HG03139 (cell line): ENCODE measurements around the gene ZCCHC9.
A peak's percentile ranks its signal among the peaks of the same experiment; 100 is the strongest.
"Not testable (repeated sequence)": the region's sequence is repeated elsewhere in the genome, so short reads cannot be mapped to it uniquely, and the experiment has no call there.

Experiments used
- ATAC-seq: cut with Tn5 transposase; IDR thresholded peaks from one replicate; pipeline ENCODE4 v1.9.1; 2021; ENCODE audit not compliant: unreplicated experiment

ZCCHC9 gene, protein sequence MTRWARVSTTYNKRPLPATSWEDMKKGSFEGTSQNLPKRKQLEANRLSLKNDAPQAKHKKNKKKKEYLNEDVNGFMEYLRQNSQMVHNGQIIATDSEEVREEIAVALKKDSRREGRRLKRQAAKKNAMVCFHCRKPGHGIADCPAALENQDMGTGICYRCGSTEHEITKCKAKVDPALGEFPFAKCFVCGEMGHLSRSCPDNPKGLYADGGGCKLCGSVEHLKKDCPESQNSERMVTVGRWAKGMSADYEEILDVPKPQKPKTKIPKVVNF

DNA sequence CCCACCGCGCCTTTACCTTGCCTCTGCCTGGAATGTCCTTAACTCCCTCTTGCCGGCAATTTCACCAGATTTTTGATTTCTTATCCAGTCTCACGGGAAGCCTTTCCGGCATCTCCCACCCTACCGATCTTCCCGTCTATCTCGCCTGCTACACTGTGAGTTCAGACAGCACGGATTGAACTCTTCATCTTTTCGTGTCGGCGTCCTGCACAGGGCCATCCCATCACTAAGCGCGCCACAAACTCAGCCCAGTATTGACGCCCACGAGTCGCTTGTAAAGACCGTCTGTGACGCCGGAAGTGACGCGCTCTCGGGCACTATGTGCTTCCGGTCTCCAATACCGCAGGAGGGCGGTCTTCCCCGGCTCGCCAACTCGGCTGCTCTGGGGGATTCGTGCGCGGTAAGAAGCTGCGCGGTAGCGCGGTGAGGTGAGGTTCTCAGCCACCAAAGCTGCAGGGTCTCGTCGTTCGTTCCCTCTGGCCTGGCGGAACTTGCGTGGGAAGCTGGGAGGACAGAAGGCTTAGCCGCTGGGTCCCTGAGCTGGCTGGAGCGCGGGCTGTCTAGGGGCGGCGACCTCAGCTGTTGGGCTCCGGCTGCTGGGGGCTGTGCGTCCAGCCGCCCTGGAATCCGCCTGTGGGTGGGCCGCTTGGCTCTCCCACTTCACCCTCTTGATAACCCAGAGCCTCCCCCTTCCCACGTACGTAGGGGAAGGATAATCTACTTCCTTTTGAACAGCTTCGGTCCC, at the start of gene ZCCHC9:
TSS of gene ZCCHC9 (plus strand) at position 317 of the 745 bp plus-strand sequence. CDS start 3,171 bp downstream, outside the sequence.
- peak; percentile 97 for ATAC-seq

DNA sequence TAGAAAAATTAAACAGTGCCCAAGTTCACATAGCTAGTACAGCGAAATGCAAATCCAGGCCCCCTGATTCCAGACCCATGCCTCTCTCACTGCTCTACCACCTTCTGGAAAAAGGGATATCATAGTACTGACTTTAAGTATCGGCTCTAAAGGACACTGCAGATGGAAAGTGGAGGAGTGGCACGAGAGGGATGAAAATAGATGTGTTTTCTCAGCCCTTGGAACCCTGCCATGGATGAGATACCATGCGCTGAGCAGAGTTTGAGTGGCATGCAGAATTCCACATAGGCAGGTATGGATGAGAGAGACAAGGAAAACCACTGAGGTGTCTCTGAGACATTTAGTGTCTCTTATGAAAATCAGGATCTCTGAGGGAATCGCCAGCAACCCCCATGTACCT, 49.5 kb upstream of the ZCCHC9 start:
- no peak for ATAC-seq

DNA sequence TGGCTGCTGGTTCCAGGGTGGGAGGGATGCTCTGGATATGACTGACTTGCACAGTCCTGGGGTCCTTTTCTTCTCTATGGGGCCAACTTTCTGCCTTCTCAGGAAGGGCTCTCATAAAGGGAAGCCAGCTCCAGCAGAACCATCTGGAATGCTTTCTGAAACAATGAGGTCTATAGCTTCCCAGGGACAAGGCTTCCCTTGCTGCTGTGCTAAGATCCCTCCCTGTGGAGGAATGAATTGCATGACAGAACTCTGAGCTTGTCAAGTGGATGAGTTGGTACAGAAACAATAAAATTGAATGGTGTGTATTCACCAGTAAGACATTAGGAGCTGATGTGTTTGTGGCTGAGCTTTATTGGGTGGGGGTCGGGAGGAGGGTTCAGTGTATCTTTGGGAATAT, 48.5 kb upstream of the ZCCHC9 start:
- ATAC-seq = no peak

DNA sequence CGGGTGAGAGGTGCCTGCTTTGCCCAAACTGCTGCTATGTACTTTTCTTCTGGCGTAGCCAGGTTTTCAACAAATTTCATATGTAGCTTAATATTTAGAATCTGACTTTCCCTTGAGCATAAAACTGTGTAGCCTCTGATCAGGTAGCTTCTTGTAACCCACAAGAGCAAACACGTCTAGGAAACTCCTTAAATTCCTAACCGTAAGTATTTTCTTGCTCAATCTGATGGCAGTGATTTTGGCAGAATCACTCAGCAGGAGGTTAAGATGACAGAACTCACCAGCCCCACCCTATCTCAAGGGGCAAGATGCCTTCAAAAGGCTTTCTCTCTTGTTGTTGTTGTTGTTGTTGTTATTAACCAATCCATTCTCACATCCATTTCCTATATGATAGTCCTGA, 47.5 kb upstream of the ZCCHC9 start:
- ATAC-seq = no peak

DNA sequence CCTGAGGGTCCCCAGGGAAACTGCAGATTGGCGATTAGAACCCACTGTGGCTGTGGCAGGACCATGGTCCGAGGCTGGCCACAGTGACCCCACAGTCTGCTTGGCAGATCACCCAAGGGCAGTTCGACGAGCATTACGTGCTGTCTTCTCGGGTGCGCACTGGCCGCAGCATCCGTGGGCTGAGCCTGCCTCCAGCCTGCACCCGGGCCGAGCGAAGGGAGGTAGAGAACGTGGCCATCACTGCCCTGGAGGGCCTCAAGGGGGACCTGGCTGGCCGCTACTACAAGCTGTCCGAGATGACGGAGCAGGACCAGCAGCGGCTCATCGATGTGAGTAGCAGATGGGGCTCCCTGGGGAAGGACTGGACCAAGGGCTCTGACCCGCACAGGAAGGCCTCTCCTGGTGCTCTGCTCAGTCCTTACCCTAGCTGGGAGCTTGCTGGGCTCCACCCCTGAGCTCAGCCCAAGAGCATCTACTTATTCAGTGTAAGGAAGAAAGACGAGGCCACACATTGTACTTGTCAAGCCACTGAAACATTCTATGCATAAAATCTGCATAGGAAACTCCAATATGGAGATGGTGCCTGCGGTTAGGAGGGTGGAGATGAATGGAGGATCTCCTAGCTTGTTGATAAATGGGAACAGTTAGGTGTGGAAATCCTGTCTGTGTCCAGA, 46.4 kb upstream of the ZCCHC9 start:
- ATAC-seq = no peak

DNA sequence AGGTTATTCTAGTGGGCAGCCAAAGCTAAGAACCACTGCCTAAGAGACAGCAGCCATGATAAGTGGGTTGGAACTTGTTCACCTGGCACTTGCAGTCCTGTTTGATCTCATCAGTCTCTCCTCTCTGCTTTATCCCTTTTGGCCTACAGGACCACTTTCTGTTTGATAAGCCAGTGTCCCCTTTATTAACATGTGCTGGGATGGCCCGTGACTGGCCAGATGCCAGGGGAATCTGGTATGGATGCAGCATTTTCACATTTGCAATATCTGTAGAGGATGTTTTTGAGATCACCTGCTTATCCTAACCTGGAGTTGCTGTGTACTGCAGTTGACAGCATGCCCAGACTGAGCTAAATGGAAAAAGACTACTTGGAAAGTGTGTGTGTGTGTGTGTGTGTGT, 44.6 kb upstream of the ZCCHC9 start:
- ATAC-seq = no peak

DNA sequence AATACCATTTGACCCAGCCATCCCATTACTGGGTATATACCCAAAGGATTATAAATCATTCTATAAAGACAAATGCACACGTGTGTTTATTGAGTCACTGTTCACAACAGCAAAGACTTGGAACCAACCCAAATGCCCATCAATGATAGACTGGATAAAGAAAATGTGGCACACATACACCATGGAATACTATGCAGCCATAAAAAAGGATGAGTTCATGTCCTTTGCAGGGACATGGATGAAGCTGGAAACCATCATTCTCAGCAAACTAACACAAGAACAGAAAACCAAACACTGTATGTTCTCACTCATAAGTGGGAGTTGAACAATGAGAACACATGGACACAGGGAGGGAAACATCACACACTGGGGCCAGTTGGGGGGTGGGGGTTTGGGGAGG, 38.6 kb upstream of the ZCCHC9 start:
- ATAC-seq = not testable (repeated sequence)

DNA sequence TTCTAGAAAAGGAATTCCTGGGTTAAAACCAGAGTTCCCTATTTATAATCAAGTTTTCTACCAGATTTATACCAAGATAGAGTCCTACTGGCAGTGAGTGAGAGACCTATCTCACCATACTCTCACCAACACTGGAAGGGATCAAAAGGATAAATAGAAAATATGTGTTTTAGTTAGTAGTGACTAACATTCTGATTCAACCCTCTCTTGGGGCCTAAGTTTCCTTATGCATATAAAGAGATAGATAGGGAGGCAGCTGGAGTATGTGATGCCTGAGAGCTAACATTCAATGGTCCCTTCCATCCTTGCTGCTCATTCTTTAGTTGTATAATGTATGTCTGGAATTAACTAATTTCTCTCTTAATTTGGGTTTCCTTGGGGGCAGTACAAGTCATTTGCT, 36.3 kb upstream of the ZCCHC9 start:
- no peak for ATAC-seq

DNA sequence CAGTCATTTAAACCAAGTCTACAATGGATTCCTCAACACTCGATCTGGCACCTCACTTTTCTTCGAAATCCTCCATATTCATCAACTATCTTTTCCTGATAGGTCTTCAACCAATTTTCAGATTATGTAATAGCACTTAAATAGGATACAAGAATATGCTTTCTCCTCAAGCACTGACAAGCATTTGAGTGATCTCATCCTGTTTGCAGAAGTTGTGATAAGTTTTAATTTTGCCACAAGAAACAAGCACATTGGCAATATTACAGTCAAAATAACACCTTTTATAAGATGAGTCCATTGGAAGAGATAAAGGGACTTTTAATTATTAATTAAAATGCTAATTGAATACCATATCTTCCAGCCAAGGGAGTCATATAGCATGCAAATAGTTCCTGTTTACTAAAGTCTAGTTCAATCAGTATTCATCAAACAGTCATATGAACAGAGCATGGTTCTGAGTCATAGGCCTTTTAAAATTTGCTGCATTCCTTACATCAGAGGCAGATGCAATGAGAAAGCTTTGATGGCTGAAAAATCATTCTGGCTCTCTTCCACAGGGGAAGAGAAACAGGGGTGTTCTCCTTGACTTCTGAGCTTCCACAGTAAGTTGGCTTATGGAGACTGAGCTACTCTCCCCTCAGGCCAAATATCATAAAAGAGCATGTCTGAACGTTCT, 32.7 kb upstream of the ZCCHC9 start:
- ATAC-seq = no peak

DNA sequence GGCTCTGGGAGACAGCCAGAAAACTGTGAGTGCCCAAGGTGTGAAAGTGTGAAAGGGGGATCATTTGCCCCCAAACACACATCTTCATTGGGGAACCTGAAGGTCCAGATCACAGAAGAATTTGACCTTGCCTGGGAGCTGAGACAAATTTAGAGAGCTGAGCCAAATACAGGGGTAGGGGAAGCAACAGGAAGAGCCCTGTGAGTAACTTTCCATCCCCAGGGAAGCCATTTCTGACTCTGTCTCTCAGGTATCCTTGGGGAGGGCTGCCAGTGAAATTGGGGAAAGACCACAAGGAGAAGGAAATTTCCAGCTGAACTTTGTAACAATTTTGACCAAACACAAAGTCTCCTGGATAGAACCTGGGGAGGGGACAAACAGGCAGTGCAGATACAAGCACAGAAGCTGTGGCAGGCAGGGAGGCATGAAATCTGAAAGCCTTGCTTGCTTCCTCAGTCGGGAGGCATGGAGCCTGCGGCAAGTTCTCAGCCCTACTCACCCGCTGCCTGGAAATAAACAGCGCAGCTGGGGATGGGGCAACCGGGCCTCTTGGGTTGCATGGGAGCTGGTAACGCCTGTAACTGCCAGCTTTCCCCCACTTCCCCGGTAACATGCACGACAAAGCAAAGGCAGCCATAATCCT, 31.5 kb upstream of the ZCCHC9 start:
- no peak for ATAC-seq

DNA sequence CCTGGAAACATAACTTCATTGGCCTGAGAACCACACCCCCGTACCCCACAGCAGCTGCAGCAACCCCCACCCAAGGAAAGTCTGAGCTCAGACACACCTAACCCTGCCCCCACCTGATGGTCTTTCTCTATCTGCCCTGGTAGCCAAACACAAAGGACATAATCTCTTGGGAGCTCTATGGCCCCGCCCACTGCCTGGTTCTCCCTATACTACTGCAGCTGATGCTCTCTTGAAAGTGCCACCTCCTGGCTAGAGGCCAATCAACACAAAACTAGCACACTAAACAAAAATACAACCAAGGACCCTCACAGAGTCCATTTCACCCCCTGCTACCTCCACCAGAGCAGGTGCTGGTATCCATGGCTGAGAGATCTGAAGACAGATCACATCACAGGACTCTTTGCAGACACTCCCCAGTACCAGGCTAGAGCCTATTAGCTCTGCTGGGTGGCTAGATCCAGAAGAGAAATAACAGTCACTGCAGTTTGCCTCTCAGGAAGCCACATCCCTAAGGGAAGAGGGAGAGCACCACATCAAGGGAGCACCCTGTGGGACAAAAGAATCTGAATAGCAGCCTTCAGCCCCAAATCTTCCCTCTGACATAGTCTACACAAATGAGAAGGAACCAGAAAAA, 30.9 kb upstream of the ZCCHC9 start:
- ATAC-seq = not testable (repeated sequence)

DNA sequence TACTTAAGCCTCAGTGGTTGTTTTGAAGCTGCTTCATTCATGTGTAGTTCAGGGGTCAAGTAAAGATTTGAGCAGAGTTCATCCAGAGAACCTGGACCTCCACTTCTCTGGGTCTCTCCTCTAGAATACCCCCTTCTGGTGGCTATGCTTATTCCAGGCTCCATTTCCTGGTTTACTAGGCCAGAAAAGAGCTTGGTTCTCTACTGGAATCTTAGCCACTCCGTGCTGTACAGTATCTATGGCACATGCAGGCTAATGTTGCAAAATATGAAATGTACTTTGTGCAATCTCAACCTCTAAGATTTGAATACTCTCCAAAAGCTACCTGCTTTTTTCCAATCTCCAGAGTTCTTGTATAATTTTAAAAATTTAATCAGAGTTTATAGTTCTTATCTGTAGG, 17.4 kb upstream of the ZCCHC9 start:
- no peak for ATAC-seq

DNA sequence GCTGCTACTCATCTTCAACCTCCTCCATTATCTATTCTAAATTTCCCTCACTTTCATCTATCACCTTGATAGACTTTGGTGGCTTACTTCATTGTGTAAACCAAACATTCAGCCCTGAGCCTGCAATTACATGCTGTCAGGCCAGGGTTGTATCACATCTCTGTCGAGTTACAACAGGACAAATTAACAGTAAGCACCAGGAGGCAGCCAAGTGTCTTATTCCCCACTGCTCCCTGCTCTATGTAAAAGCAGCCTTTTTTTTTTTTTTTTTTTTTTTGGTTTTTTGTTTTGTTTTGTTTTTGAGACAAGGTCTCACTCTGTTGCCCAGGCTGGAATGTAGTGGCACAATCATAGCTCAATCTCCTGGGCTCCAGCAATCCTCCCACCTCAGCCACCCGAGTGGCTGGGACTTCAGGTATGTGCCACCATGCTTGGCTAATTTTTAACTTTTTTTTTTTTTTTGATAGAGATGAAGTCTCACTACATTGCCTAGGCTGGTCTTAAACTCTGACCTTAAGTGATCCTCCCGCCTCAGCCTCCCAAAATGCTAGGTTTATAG, 15.2 kb upstream of the ZCCHC9 start:
- no peak for ATAC-seq

DNA sequence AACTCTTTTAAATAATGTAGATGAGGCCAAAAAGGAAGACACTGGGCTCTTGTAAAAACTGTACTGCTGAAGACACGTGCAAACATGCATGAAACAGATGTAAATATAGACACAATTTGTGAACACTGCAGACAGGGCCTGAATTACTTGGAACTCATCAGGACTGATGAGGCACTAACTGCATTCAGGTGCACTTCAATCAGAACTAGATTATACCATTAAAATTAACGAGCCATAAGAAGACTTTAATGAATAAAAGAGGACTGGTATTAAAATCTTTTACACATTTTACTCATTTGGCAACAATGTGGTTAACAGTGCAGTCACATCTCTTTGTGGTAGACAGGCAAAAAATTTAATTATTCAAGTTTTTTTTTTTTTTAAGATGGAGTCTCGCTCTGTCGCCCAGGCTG, 13.4 kb upstream of the ZCCHC9 start:
- no peak for ATAC-seq

DNA sequence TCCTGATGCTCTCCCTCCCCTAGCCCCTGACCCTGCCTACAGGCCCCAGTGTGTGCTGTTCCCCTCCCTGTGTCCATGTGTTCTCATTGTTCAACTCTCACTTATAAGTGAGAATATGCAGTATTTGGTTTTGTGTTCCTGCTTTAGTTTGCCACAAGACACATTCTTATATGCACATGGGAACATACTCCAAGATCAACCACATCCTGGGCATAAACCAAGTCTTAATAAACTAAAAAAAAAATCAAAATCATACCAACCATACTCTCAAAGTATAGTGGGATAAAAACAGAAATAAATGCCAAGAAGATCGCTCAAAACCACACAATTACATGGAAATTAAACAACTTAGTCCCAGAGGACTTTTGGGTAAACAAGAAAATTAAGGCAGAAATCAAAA, 11.2 kb upstream of the ZCCHC9 start:
- no peak for ATAC-seq

DNA sequence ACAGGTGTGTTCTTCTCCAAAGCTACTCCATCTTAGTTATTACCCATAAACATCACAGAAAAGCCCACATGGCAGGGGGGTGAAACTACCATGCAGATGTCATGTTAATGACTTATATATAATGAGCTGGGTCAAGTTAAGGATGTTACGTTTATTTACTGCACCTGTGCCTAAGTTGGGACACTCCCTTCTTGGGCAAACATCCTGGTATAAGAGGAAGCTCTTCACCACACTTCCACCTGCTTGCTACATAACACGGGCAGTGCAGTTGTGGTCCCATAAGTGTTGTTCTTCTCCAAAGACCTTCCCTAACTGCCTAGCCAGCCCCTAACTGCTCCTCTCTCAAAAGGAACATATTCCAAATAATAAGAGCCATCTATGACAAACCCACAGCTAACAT, 9.3 kb upstream of the ZCCHC9 start:
- ATAC-seq = no peak

DNA sequence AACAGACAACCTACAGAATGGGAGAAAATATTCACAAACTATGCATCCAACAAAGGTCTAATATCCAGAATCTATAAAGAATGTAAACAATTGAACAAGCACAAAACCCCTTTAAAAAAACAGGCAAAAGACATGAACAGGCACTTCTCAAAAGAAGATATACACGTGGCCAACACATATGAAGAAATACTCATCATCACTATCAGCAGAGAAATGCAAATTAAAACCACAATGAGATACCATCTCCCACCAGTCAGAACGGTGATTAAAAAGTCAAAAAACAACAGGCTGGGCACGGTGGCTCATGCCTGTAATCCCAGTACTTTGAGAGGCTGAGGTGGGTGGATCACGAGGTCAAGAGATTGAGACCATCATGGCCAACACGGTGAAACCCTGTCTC, 7.4 kb upstream of the ZCCHC9 start:
- not testable (repeated sequence) for ATAC-seq

DNA sequence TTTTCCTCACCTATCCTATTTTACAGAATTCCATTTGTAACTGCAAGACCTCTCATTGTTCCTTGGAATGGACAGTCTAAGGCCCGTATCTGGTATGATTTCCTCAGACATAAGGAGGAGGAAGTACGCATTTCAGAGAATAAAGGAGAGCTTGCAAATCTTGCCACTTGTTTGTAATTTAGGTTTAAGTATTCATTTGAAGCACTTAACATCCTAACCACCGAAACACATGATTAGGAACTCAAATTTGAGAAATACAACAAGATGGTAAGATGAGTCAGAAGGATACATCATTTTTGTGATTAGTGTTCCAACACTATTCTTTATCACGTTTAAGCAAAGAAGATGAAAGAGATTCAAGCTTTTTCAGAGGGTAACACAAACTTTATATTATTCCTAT, 3.9 kb upstream of the ZCCHC9 start:
- no peak for ATAC-seq

DNA sequence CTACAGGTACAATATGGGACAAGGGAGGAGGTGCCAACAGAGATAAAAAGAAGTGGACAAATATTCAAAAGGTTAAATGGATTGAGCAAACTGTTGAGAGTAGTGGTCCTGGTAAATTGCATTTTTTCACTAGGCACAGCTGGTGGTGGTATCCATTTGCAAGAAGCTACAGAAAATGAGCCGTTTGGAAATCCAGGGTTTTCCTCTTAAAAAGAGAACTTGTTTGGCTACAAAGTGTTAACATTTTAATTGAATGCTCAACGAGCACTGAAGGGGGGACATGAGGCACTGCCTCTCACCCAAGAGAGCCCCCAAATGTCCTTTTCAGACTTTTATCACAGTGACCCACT, 491 bp upstream of the ZCCHC9 start:
- no peak for ATAC-seq

DNA sequence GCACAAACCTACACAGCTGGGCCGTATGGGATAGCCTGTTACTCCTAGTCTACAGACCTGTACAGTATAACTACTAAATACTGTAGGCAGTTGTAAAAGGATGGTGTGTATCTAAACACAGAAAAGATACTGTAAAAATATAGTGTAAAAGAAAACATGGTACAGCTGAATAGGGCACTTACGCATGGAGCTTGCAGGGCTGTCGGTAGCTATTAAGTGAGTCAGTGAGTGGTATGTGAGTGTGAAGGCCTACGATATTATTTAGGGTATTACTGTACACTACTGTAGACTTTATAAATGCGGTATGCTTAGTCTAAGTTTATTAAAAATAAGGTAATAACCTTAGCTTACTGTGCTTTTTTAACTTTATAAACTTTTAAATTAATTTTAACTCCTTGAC, 1.2 kb downstream of the ZCCHC9 start:
- no peak for ATAC-seq
